ENCODE results near the gene CCDC85C.
A peak's percentile ranks its signal among the peaks of the same experiment; 100 is the strongest.

CCDC85C gene

GRCh38 chr14:99478128-99478527, 125.9 kb downstream of the CCDC85C start:
- no peak for TF ChIP-seq CTCF (IDR thresholded peaks at IDR 0.05; ENCODE audit: low read length, missing control alignments)
- no peak for DNase-seq (ENCODE audit: low read depth)
- no peak overlapping the region for H3K4me3 ChIP-seq (replicated peaks; ENCODE audit: low read depth, low read length)

GRCh38 chr14:99476864-99477263, 127.1 kb downstream of the CCDC85C start:
- DNase-seq (ENCODE audit: low read depth): peak; percentile 25
- no peak for TF ChIP-seq CTCF (IDR thresholded peaks at IDR 0.05; ENCODE audit: low read length, missing control alignments)
- no peak overlapping the region for H3K4me3 ChIP-seq (replicated peaks; ENCODE audit: low read depth, low read length)

GRCh38 chr14:99475660-99476059, 128.3 kb downstream of the CCDC85C start:
- no peak for TF ChIP-seq CTCF (IDR thresholded peaks at IDR 0.05; ENCODE audit: low read length, missing control alignments)
- DNase-seq (ENCODE audit: low read depth): peak; percentile 25
- no peak overlapping the region for H3K4me3 ChIP-seq (replicated peaks; ENCODE audit: low read depth, low read length)

GRCh38 chr14:99475179-99475578, 128.8 kb downstream of the CCDC85C start:
- TF ChIP-seq CTCF (IDR thresholded peaks at IDR 0.05; ENCODE audit: low read length, missing control alignments): peak; percentile 32
- no peak overlapping the region for H3K4me3 ChIP-seq (replicated peaks; ENCODE audit: low read depth, low read length)
- peak; percentile 58 for DNase-seq (ENCODE audit: low read depth)

- TF ChIP-seq CTCF (IDR thresholded peaks at IDR 0.05; ENCODE audit: low read length, missing control alignments): no peak
- DNase-seq (ENCODE audit: low read depth): no peak
- H3K4me3 ChIP-seq (replicated peaks; ENCODE audit: low read depth, low read length): no peak overlapping the region
Observed at GRCh38 chr14:99473458-99473857, 130.5 kb downstream of the CCDC85C start.

GRCh38 chr14:99472937-99473336, 131.1 kb downstream of the CCDC85C start:
- DNase-seq (ENCODE audit: low read depth): no peak
- TF ChIP-seq CTCF (IDR thresholded peaks at IDR 0.05; ENCODE audit: low read length, missing control alignments): no peak

GRCh38 chr14:99471731-99472130, 132.3 kb downstream of the CCDC85C start:
- no peak overlapping the region for H3K4me3 ChIP-seq (replicated peaks; ENCODE audit: low read depth, low read length)
- no peak for DNase-seq (ENCODE audit: low read depth)
- TF ChIP-seq CTCF (IDR thresholded peaks at IDR 0.05; ENCODE audit: low read length, missing control alignments): no peak

More at GRCh38 chr14:99472937-99473336, 131.1 kb downstream of the CCDC85C start:
- no peak overlapping the region for H3K4me3 ChIP-seq (replicated peaks; ENCODE audit: low read depth, low read length)
